Right kidney (tissue), 1 donor: ENCODE results near the gene NR3C1.

ENCODE experiments used
- DNase-seq: peaks from one replicate; pipeline ENCODE4 v3.0.0-alpha.2; 2016

The NR3C1 gene

GRCh38 chr5:143399616-143400540 lies 3.6 kb downstream of the NR3C1 start:
- DNase-seq: no peak

GRCh38 chr5:143398451-143399237 lies 4.8 kb downstream of the NR3C1 start:
- DNase-seq: no peak

- DNase-seq: no peak
These were observed 5.5 kb downstream of the NR3C1 start for GRCh38 chr5:143398053-143398355.

- no peak for DNase-seq
These were observed 6.0 kb downstream of the NR3C1 start for GRCh38 chr5:143397302-143398052.

- no peak for DNase-seq
These were observed 7.0 kb downstream of the NR3C1 start for GRCh38 chr5:143396353-143396940.

- DNase-seq: no peak
These were observed 7.7 kb downstream of the NR3C1 start for GRCh38 chr5:143395638-143396352.

GRCh38 chr5:143393524-143393923 lies 10.0 kb downstream of the NR3C1 start:
- no peak for DNase-seq

GRCh38 chr5:143390941-143391340 lies 12.5 kb downstream of the NR3C1 start:
- no peak for DNase-seq

GRCh38 chr5:143390258-143390657 lies 13.2 kb downstream of the NR3C1 start:
- DNase-seq: no peak

- no peak for DNase-seq
These were observed 16.8 kb downstream of the NR3C1 start for GRCh38 chr5:143386725-143387124.

GRCh38 chr5:143384865-143385657 lies 18.4 kb downstream of the NR3C1 start:
- no peak for DNase-seq

GRCh38 chr5:143383988-143384387 lies 19.5 kb downstream of the NR3C1 start:
- no peak for DNase-seq

GRCh38 chr5:143379606-143380005 lies 23.9 kb downstream of the NR3C1 start:
- DNase-seq: no peak

- DNase-seq: no peak
These were observed 26.3 kb downstream of the NR3C1 start for GRCh38 chr5:143376911-143377813.

- DNase-seq: no peak
These were observed 27.2 kb downstream of the NR3C1 start for GRCh38 chr5:143376195-143376779.

- DNase-seq: no peak
These were observed 28.8 kb downstream of the NR3C1 start for GRCh38 chr5:143374496-143375217.

GRCh38 chr5:143373076-143373475 lies 30.4 kb downstream of the NR3C1 start:
- no peak for DNase-seq

- DNase-seq: no peak
These were observed 31.2 kb downstream of the NR3C1 start for GRCh38 chr5:143372187-143372829.
